HG03520 (cell line): ENCODE measurements around the gene LRMDA.

Experiments
- ATAC-seq: cut with Tn5 transposase; IDR thresholded peaks from one replicate; pipeline ENCODE4 v1.9.1; 2021; ENCODE audit warnings: mild to moderate bottlenecking, moderate library complexity; ENCODE audit not compliant: unreplicated experiment

The LRMDA gene

GRCh38 chr10:76206797-76207352, 775.5 kb downstream of the LRMDA start:
- no peak for ATAC-seq

GRCh38 chr10:76209135-76209534, 777.7 kb downstream of the LRMDA start:
- no peak for ATAC-seq

- ATAC-seq: no peak
These were observed 778.8 kb downstream of the LRMDA start for GRCh38 chr10:76210211-76210610.

GRCh38 chr10:76211691-76212090, 780.3 kb downstream of the LRMDA start:
- no peak for ATAC-seq

- no peak for ATAC-seq
These were observed 782.5 kb downstream of the LRMDA start for GRCh38 chr10:76213876-76214275.

- ATAC-seq: no peak
These were observed 786.6 kb downstream of the LRMDA start for GRCh38 chr10:76218035-76218434.

GRCh38 chr10:76229341-76229740, 797.9 kb downstream of the LRMDA start:
- no peak for ATAC-seq

GRCh38 chr10:76230921-76231285, 799.5 kb downstream of the LRMDA start:
- ATAC-seq: no peak

GRCh38 chr10:76231286-76231934, 800.0 kb downstream of the LRMDA start:
- no peak for ATAC-seq

- ATAC-seq: no peak
These were observed 803.2 kb downstream of the LRMDA start for GRCh38 chr10:76234499-76235226.

- no peak for ATAC-seq
These were observed 804.9 kb downstream of the LRMDA start for GRCh38 chr10:76236356-76236755.

- ATAC-seq: no peak
These were observed 811.5 kb downstream of the LRMDA start for GRCh38 chr10:76242956-76243355.

- no peak for ATAC-seq
These were observed 812.8 kb downstream of the LRMDA start for GRCh38 chr10:76244061-76244686.

- no peak for ATAC-seq
These were observed 814.6 kb downstream of the LRMDA start for GRCh38 chr10:76245951-76246495.

GRCh38 chr10:76248649-76249200, 817.3 kb downstream of the LRMDA start:
- no peak for ATAC-seq

- ATAC-seq: no peak
These were observed 820.6 kb downstream of the LRMDA start for GRCh38 chr10:76251841-76252671.

- no peak for ATAC-seq
These were observed 821.3 kb downstream of the LRMDA start for GRCh38 chr10:76252733-76253132.

GRCh38 chr10:76255241-76255640, 823.8 kb downstream of the LRMDA start:
- ATAC-seq: no peak

- ATAC-seq: no peak
These were observed 826.4 kb downstream of the LRMDA start for GRCh38 chr10:76257816-76258215.

GRCh38 chr10:76265441-76266113, 834.2 kb downstream of the LRMDA start:
- no peak for ATAC-seq
